Astrocyte (in vitro differentiated cells and primary cell): ENCODE results near the gene SLITRK5. TPM values are rescaled to one million over a fixed set of nuclear protein-coding genes. Genes with fewer than 3 reads are reported as not detected.

Source experiments
- DNase-seq: peaks from one replicate; pipeline ENCODE4 v3.0.0-alpha.2; 2010; ENCODE audit warnings: low read depth
- FAIRE-seq: peaks from 2 replicates; lab custom pipeline; 2011; peaks lifted over from hg19 to GRCh38; lab: Jason Lieb, UNC
- H2AFZ ChIP-seq: 2 replicates; pipeline ENCODE4 v1.6.0; 2012; ENCODE audit warnings: low read depth, low read length, inconsistent platforms
- H3K27ac ChIP-seq: 2 replicates; pipeline ENCODE4 v1.5.1; 2011; ENCODE audit warnings: low read depth, low read length, inconsistent platforms
- H3K27me3 ChIP-seq: 2 replicates; pipeline ENCODE4 v1.6.0; 2011; ENCODE audit warnings: low read length, inconsistent platforms; ENCODE audit not compliant: insufficient read depth
- H3K36me3 ChIP-seq: 2 replicates; pipeline ENCODE4 v1.5.1; 2011; ENCODE audit warnings: low read length, inconsistent platforms; ENCODE audit not compliant: insufficient read depth
- H3K4me1 ChIP-seq: 2 replicates; pipeline ENCODE4 v1.5.1; 2011; ENCODE audit warnings: low read length, inconsistent platforms; ENCODE audit not compliant: insufficient read depth
- H3K4me2 ChIP-seq: 2 replicates; pipeline ENCODE4 v1.6.0; 2012; ENCODE audit warnings: low read length, inconsistent platforms
- H3K4me3 ChIP-seq: 2 replicates; pipeline ENCODE4 v1.5.1; 2011; ENCODE audit warnings: low read depth, mild to moderate bottlenecking, low read length, inconsistent platforms; ENCODE audit not compliant: insufficient read depth
- H3K79me2 ChIP-seq: 2 replicates; pipeline ENCODE4 v1.6.0; 2012; ENCODE audit warnings: mild to moderate bottlenecking, low read length, inconsistent platforms; ENCODE audit not compliant: insufficient read depth
- H3K9ac ChIP-seq: 2 replicates; pipeline ENCODE4 v1.6.0; 2012; ENCODE audit warnings: mild to moderate bottlenecking, low read length, inconsistent platforms
- H3K9me3 ChIP-seq: 2 replicates; pipeline ENCODE4 v1.5.1; 2012; ENCODE audit warnings: low read depth, mild to moderate bottlenecking, low read length, inconsistent platforms; ENCODE audit not compliant: insufficient read depth
- H4K20me1 ChIP-seq: 2 replicates; pipeline ENCODE4 v1.6.0; 2012; ENCODE audit warnings: low read length, inconsistent platforms; ENCODE audit not compliant: insufficient read depth
- H3K27ac Mint-ChIP-seq: one replicate; pipeline ENCODE4 v1.8.0; 2021; ENCODE audit warnings: mild to moderate bottlenecking, mixed read lengths; ENCODE audit not compliant: unreplicated experiment
- H3K27me3 Mint-ChIP-seq: one replicate; pipeline ENCODE4 v1.8.0; 2021; ENCODE audit warnings: low read depth, mixed read lengths; ENCODE audit not compliant: unreplicated experiment
- H3K36me3 Mint-ChIP-seq: one replicate; pipeline ENCODE4 v1.8.0; 2021; ENCODE audit warnings: low read depth, mixed read lengths; ENCODE audit not compliant: unreplicated experiment
- H3K4me1 Mint-ChIP-seq: one replicate; pipeline ENCODE4 v1.8.0; 2021; ENCODE audit warnings: low read depth, mixed read lengths; ENCODE audit not compliant: unreplicated experiment
- H3K4me3 Mint-ChIP-seq: one replicate; pipeline ENCODE4 v1.8.0; 2021; ENCODE audit warnings: mild to moderate bottlenecking, moderate library complexity, mixed read lengths; ENCODE audit not compliant: unreplicated experiment
- H3K9me3 Mint-ChIP-seq: one replicate; pipeline ENCODE4 v1.8.0; 2021; ENCODE audit warnings: mild to moderate bottlenecking, mixed read lengths; ENCODE audit not compliant: unreplicated experiment
- CTCF ChIP-seq: IDR thresholded peaks from 2 replicates; pipeline ENCODE4 v1.5.1; 2011; ENCODE audit warnings: low read depth, mild to moderate bottlenecking, inconsistent platforms, low read length, moderate library complexity; ENCODE audit not compliant: insufficient read depth
- EZH2 ChIP-seq: IDR thresholded peaks from 2 replicates; pipeline ENCODE4 v1.6.1; 2012; ENCODE audit warnings: mild to moderate bottlenecking, low read length, inconsistent platforms; ENCODE audit not compliant: insufficient read depth
- total RNA-seq: library from RNA; stranded (reverse); gene quantifications from 2 replicates; pipeline ENCODE4 v1.2.1, GENCODE V29; 2021

The SLITRK5 gene
- total RNA-seq, 1 donor from 2014 or later = 2.0 TPM

- no peaks in the 10 kb centered on the region for H4K20me1 ChIP-seq
- peaks cover 31% of the 10 kb centered on the region for H3K27me3 ChIP-seq
- Mint-ChIP-seq H3K27me3 (peaks cover 36% of the 10 kb centered on the region), H3K27ac (peak overlapping the region; percentile 36), H3K9me3 (peaks cover 6% of the 10 kb centered on the region), H3K4me1 (peaks cover 4% of the 10 kb centered on the region), H3K36me3 (peaks cover 11% of the 10 kb centered on the region), H3K4me3 (peak overlapping the region; percentile 90)
- TF ChIP-seq CTCF (no peak), EZH2 (peak; percentile 23)
- no peaks in the 10 kb centered on the region for H3K79me2 ChIP-seq
- no peak for DNase-seq
- no peak for FAIRE-seq
- H3K27ac ChIP-seq = no peak overlapping the region
- H3K36me3 ChIP-seq = no peaks in the 10 kb centered on the region
- H2AFZ ChIP-seq = peak overlapping the region; percentile 93
- H3K4me1 ChIP-seq = peaks cover 24% of the 10 kb centered on the region
- peak overlapping the region; percentile 69 for H3K4me3 ChIP-seq
- peak overlapping the region; percentile 98 for H3K4me2 ChIP-seq
- H3K9ac ChIP-seq = peak overlapping the region; percentile 56
- H3K9me3 ChIP-seq = no peaks in the 10 kb centered on the region
Observed at GRCh38 chr13:87671753-87672605, 808 bp downstream of the SLITRK5 start.

- Histone ChIP-seq H3K36me3 (no peaks in the 10 kb centered on the region), H2AFZ (peak overlapping the region; percentile 35), H4K20me1 (no peaks in the 10 kb centered on the region), H3K9ac (peak overlapping the region; percentile 49), H3K27me3 (peaks cover 39% of the 10 kb centered on the region), H3K4me1 (peaks cover 26% of the 10 kb centered on the region), H3K4me2 (peak overlapping the region; percentile 98), H3K79me2 (no peaks in the 10 kb centered on the region), H3K9me3 (no peaks in the 10 kb centered on the region), H3K27ac (no peak overlapping the region), H3K4me3 (peak overlapping the region; percentile 67)
- DNase-seq (no peak), FAIRE-seq (no peak)
- Mint-ChIP-seq H3K36me3 (peaks cover 15% of the 10 kb centered on the region), H3K27me3 (peaks cover 42% of the 10 kb centered on the region), H3K9me3 (peaks cover 7% of the 10 kb centered on the region), H3K4me1 (peaks cover 3% of the 10 kb centered on the region), H3K27ac (no peak overlapping the region), H3K4me3 (peak overlapping the region; percentile 86)
- TF ChIP-seq EZH2 = no peak
- no peak for TF ChIP-seq CTCF
Observed at GRCh38 chr13:87674247-87674738, 3.1 kb downstream of the SLITRK5 start.
